HEK293T (cell line): ENCODE measurements around the gene ASIC3.

ENCODE experiments used
- CTCF ChIA-PET: fragments of 350-600 bp; formaldehyde crosslinking; extraction: SDS; loops from one replicate; lab custom pipeline; 2021; ENCODE audit warnings: antibody characterized with exemption, inconsistent platforms; lab: Yijun Ruan, JAX
- POLR2A ChIA-PET: fragments of 350-600 bp; formaldehyde crosslinking; extraction: SDS; loops from one replicate; lab custom pipeline; 2020; ENCODE audit warnings: antibody characterized with exemption, inconsistent platforms; lab: Yijun Ruan, JAX
- DNase-seq: peaks from one replicate; pipeline ENCODE4 v3.0.0; 2012; ENCODE audit warnings: mixed read lengths; ENCODE audit errors: extremely low spot score
- ARNT ChIP-seq: fragments of 450-650 bp; IDR thresholded peaks from 2 replicates; pipeline ENCODE4 v1.6.1; 2017; ENCODE audit warnings: mild to moderate bottlenecking
- BHLHE40 ChIP-seq: fragments of 450-650 bp; IDR thresholded peaks from 2 replicates; pipeline ENCODE4 v1.6.1; 2016; ENCODE audit warnings: mild to moderate bottlenecking, moderate library complexity, borderline replicate concordance
- CTBP1 ChIP-seq: fragments of 450-650 bp; IDR thresholded peaks from 2 replicates; pipeline ENCODE4 v1.6.1; 2016; ENCODE audit warnings: borderline replicate concordance
- ELF4 ChIP-seq: fragments of 450-650 bp; IDR thresholded peaks from 2 replicates; pipeline ENCODE4 v1.6.1; 2017; ENCODE audit warnings: antibody characterized with exemption
- FOXA1 ChIP-seq: fragments of 450-650 bp; IDR thresholded peaks from 2 replicates; pipeline ENCODE4 v1.6.1; 2016; ENCODE audit warnings: mild to moderate bottlenecking
- FOXK2 ChIP-seq: fragments of 450-650 bp; IDR thresholded peaks from 2 replicates; pipeline ENCODE4 v1.6.1; 2016; ENCODE audit warnings: mild to moderate bottlenecking
- FOXM1 ChIP-seq: fragments of 450-650 bp; IDR thresholded peaks from 2 replicates; pipeline ENCODE4 v1.6.1; 2017; ENCODE audit warnings: mild to moderate bottlenecking, borderline replicate concordance
- HDGF ChIP-seq: fragments of 450-650 bp; IDR thresholded peaks from 2 replicates; pipeline ENCODE4 v1.6.1; 2017; ENCODE audit warnings: antibody characterized with exemption, borderline replicate concordance
- L3MBTL2 ChIP-seq: fragments of 450-650 bp; conservative IDR thresholded peaks from 2 replicates; pipeline ENCODE4 v1.6.1; 2016; ENCODE audit warnings: mild to moderate bottlenecking
- LEF1 ChIP-seq: fragments of 450-650 bp; IDR thresholded peaks from 2 replicates; pipeline ENCODE4 v1.6.1; 2017; ENCODE audit warnings: mild to moderate bottlenecking, borderline replicate concordance
- NFRKB ChIP-seq: fragments of 450-650 bp; IDR thresholded peaks from 2 replicates; pipeline ENCODE4 v1.6.1; 2016; ENCODE audit warnings: mild to moderate bottlenecking, moderate library complexity
- SP1 ChIP-seq: fragments of 450-650 bp; IDR thresholded peaks from 2 replicates; pipeline ENCODE4 v1.6.1; 2017
- SUZ12 ChIP-seq: fragments of 450-650 bp; IDR thresholded peaks from 2 replicates; pipeline ENCODE4 v1.6.1; 2016; ENCODE audit warnings: mild to moderate bottlenecking
- TARDBP ChIP-seq: fragments of 450-650 bp; IDR thresholded peaks from 2 replicates; pipeline ENCODE4 v1.6.1; 2016
- ZNF384 ChIP-seq: fragments of 450-650 bp; IDR thresholded peaks from 2 replicates; pipeline ENCODE4 v1.6.1; 2016
- TF ChIP-seq, protein P1 (sequence below): fragments of 450-650 bp; IDR thresholded peaks from 2 replicates; pipeline ENCODE4 v1.6.1; 2016

Gene ASIC3

GRCh38 chr7:151047976-151048815 lies at the start of gene ASIC3:
Gene ASIC3, plus strand, starts transcription at chr7:151048531. Its CDS starts 355 bp downstream, at chr7:151048886.
- POLR2A ChIA-PET, result no interaction called here
- CTCF ChIA-PET, result interaction anchor here (0.6 to 1.6 kb wide), 2 partner anchors 19 to 457 kb away, joined by 3 to 4 read pairs; no protein-coding TSS in a partner anchor
- no peak for TF ChIP-seq LEF1
- TF ChIP-seq ELF4, result no peak
- no peak for TF ChIP-seq ZNF384
- TF ChIP-seq, protein P1, sequence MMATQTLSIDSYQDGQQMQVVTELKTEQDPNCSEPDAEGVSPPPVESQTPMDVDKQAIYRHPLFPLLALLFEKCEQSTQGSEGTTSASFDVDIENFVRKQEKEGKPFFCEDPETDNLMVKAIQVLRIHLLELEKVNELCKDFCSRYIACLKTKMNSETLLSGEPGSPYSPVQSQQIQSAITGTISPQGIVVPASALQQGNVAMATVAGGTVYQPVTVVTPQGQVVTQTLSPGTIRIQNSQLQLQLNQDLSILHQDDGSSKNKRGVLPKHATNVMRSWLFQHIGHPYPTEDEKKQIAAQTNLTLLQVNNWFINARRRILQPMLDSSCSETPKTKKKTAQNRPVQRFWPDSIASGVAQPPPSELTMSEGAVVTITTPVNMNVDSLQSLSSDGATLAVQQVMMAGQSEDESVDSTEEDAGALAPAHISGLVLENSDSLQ, result no peak
- no peak for TF ChIP-seq BHLHE40
- no peak for TF ChIP-seq CTBP1
- DNase-seq, result no peak

DNA sequence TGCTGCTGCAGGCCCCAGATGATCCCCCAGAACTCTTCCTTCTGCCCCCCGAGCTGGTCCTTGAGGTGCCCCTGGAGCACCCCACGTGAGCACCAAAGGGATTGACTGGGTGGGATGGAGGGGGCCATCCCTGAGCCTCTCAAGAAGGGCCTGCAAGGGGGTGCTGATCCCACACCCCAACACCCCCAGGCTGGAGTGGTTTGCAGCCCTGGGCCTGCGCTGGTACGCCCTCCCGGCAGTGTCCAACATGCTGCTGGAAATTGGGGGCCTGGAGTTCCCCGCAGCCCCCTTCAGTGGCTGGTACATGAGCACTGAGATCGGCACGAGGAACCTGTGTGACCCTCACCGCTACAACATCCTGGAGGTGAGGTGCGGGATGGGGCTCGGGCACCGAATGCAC lies 49.3 kb upstream of the ASIC3 start:
- DNase-seq, result no peak
- TF ChIP-seq ZNF384, result no peak
- TF ChIP-seq L3MBTL2, result no peak
- TF ChIP-seq NFRKB, result no peak
- TF ChIP-seq, protein P1, result no peak
- TF ChIP-seq FOXM1, result no peak
- CTCF ChIA-PET, result interaction anchor here (1.7 kb wide), 1 partner anchor 14 kb away, joined by 6 read pairs; no protein-coding TSS in a partner anchor
- POLR2A ChIA-PET, result no interaction called here

DNA sequence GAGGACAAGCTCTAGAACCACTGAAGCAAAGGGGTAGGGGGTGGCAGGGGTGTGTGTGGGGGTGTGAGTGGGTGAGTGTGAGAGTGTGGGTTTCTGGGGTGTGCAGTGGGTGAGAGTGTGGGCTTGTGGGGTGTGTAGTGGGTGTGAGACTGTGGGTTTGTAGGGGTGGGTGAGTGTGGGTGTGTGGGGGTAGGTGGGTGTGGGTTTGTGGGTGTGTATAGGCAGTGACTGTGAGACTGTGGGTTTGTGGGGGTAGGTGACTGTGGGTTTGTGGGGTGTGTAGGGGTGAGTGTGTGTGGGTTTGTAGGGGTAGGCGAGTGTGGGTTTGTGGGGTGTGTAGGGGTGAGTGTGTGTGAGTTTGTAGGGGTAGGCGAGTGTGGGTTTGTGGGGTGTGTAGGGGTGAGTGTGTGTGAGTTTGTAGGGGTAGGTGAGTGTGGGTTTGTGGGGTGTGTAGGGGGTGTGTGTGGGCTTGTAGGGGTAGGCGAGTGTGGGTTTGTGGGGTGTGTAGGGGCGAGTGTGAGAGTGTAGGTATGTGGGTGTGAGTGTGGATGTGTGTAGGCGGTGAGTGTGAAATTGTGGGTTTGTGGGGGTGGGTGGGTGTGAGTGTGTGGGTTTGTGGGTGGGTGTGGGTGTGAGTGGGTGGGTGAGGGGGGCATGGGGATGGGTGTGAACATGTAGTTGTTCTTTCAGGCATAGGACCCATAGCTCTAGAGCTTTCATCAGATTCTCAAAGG lies 48.7 kb upstream of the ASIC3 start:
- POLR2A ChIA-PET, result no interaction called here
- no peak for DNase-seq
- CTCF ChIA-PET, result no interaction called here
- TF ChIP-seq FOXA1 (no peak), LEF1 (no peak), ZNF384 (no peak), TARDBP (no peak), NFRKB (no peak), SUZ12 (no peak), BHLHE40 (no peak), FOXM1 (no peak), SP1 (no peak), FOXK2 (no peak), L3MBTL2 (no peak), CTBP1 (no peak), ARNT (no peak), HDGF (no peak), ELF4 (no peak)
- TF ChIP-seq, protein P1, result no peak

GRCh38 chr7:151000897-151001495 lies 47.3 kb upstream of the ASIC3 start:
- POLR2A ChIA-PET, result no interaction called here
- TF ChIP-seq ELF4 (no peak), LEF1 (no peak), SP1 (no peak)
- CTCF ChIA-PET, result interaction anchor here (0.8 kb wide), 1 partner anchor 109 kb away, joined by 3 read pairs; no protein-coding TSS in a partner anchor
- DNase-seq, result no peak

DNA sequence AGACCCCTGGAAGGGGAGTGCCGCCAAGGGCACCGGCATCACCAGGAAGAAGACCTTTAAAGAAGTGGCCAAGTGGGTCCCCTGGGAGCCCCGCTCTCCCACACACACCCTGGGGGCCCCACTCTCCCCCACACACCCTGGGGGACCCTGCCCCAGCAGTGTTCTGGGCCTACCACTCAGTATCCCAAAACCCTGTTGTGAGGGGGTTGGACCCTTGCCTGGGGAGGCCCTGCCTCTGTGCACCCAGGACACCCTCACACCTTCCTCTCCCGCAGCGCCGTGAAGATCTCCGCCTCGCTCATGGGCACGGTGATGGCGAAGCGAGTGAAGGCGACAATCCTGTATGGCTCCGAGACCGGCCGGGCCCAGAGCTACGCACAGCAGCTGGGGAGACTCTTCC lies 46.8 kb upstream of the ASIC3 start:
- no peak for DNase-seq
- TF ChIP-seq ARNT, result no peak
- no peak for TF ChIP-seq FOXA1
- TF ChIP-seq SP1, result no peak
- no peak for TF ChIP-seq L3MBTL2
- CTCF ChIA-PET, result interaction anchor here (0.8 kb wide), 1 partner anchor 109 kb away, joined by 3 read pairs; no protein-coding TSS in a partner anchor
- POLR2A ChIA-PET, result no interaction called here

- TF ChIP-seq SUZ12, result no peak
- TF ChIP-seq ARNT, result peak; percentile 16; the same call in 1 of the 2 replicates
- POLR2A ChIA-PET, result no interaction called here
- DNase-seq, result no peak
- CTCF ChIA-PET, result interaction anchor here (1.0 kb wide), 1 partner anchor 9 kb away, joined by 3 read pairs; no protein-coding TSS in a partner anchor
These were observed 44.8 kb upstream of the ASIC3 start for GRCh38 chr7:151003572-151003971.
